Astrocyte (in vitro differentiated cells and primary cell): ENCODE results near the gene C1orf52.

Experiments
- CTCF ChIP-seq: IDR thresholded peaks from 2 replicates; pipeline ENCODE4 v1.5.1; 2011; ENCODE audit warnings: low read depth, mild to moderate bottlenecking, inconsistent platforms, low read length, moderate library complexity; ENCODE audit not compliant: insufficient read depth
- EZH2 ChIP-seq: IDR thresholded peaks from 2 replicates; pipeline ENCODE4 v1.6.1; 2012; ENCODE audit warnings: mild to moderate bottlenecking, low read length, inconsistent platforms; ENCODE audit not compliant: insufficient read depth

- TF ChIP-seq CTCF (no peak), EZH2 (no peak)
These were observed 57.9 kb downstream of the C1orf52 start for GRCh38 chr1:85201340-85202091.
